Upper lobe of left lung (tissue), 6 donors: ENCODE measurements around the gene AFF3. TPM values are rescaled to one million over a fixed set of nuclear protein-coding genes. Genes with fewer than 3 reads are reported as not detected.

Experiments
- ATAC-seq, 2 donors: fragments of 200-7000 bp; cut with Tn5 transposase; one replicate each; pipeline ENCODE4 v1.9.1; 2022; ENCODE audit warnings: mild to moderate bottlenecking in 2 of 2, moderate library complexity in 2 of 2; ENCODE audit not compliant: low FRiP score in 2 of 2
- DNase-seq, 2 donors: peaks; one replicate each; pipeline ENCODE4 v3.0.0-alpha.2; 2019 to 2020
- H3K27ac ChIP-seq, 4 donors: fragments of 200-600 bp; sonication (generic); one replicate each; pipeline ENCODE4 v1.5.1; 2016 to 2019
- H3K27me3 ChIP-seq, 4 donors: fragments of 200-600 bp; sonication (generic); one replicate each; pipeline ENCODE4 v1.5.1; 2017 to 2019
- H3K36me3 ChIP-seq, 4 donors: fragments of 200-600 bp; sonication (generic); one replicate each; pipeline ENCODE4 v1.5.1; 2016 to 2019
- H3K4me1 ChIP-seq, 4 donors: fragments of 200-600 bp; sonication (generic); one replicate each; pipeline ENCODE4 v1.5.1; 2018 to 2019
- H3K4me3 ChIP-seq, 4 donors: fragments of 200-600 bp; sonication (generic); one replicate each; pipeline ENCODE4 v1.5.1; 2017 to 2019; ENCODE audit warnings: mild to moderate bottlenecking in 2 of 4, moderate library complexity in 1 of 4
- H3K9me3 ChIP-seq, 4 donors: fragments of 200-600 bp; sonication (generic); one replicate each; pipeline ENCODE4 v1.5.1; 2018 to 2019
- CTCF ChIP-seq, 6 experiments: fragments of 450-650 bp in 4 of 6; fragments of 200-600 bp in 2 of 6; sonication (generic) in 2 of 6; IDR thresholded peaks; one replicate each; pipeline ENCODE4 v1.5.1; 2016 to 2019; ENCODE audit warnings: antibody characterized with exemption in 6 of 6
- EP300 ChIP-seq, 4 donors: sonication (generic); formaldehyde crosslinking; IDR thresholded peaks; one replicate each; pipeline ENCODE4 v1.5.1; 2017; ENCODE audit warnings: antibody characterized with exemption in 4 of 4, control low read depth in 2 of 4
- POLR2A ChIP-seq, 4 donors: fragments of 450-650 bp; IDR thresholded peaks; one replicate each; pipeline ENCODE4 v1.5.1; 2016 to 2017; ENCODE audit warnings: antibody characterized with exemption in 4 of 4, mild to moderate bottlenecking in 2 of 4
- POLR2AphosphoS5 ChIP-seq, 2 donors: sonication (generic); formaldehyde crosslinking; IDR thresholded peaks; one replicate each; pipeline ENCODE4 v1.5.1; 2017; ENCODE audit warnings: antibody characterized with exemption in 2 of 2
- WGBS, 2 donors: methylation state at CpG; one replicate each; pipeline ENCODE4 v1.1.5; 2017 to 2018; 5-methylcytosine and 5-hydroxymethylcytosine counted together
- total RNA-seq, 6 donors: library from RNA; depleted of rRNA in 4 of 6; stranded (reverse); fragments of >200 nt in 4 of 6; gene quantifications; one replicate each; pipeline versions ENCODE4 v1.1.0 to v1.2.1, GENCODE V29; 2016 to 2021
- donor health status: DM: no; HTN: no; CAD: no; lungs with moderate emphysema.
- donor health status: DM: no; HTN: yes; CAD: no; lungs with severe emphysema.

Gene AFF3
- total RNA-seq, 6 donors from 2014 or later, result 21.0 to 195 (median 47.9) TPM

- Histone ChIP-seq H3K4me1 (peaks cover 0 to 13% (median 7%) of the 10 kb centered on the region in 4 donors), H3K27me3 (no peaks in the 10 kb centered on the region), H3K4me3 (no peak overlapping the region), H3K27ac (peak overlapping the region in 2 of 4 donors; percentile 26 to 62), H3K36me3 (no peaks in the 10 kb centered on the region), H3K9me3 (no peaks in the 10 kb centered on the region)
- WGBS, 2 donors, result 66 to 71% methylated on average over 5 of the region's 5 CpGs
- TF ChIP-seq CTCF (IDR thresholded peaks at IDR 0.05), result no peak
- TF ChIP-seq POLR2AphosphoS5 (IDR thresholded peaks at IDR 0.05), result no peak
- no peak for TF ChIP-seq POLR2A (IDR thresholded peaks at IDR 0.05)
- no peak for TF ChIP-seq EP300 (IDR thresholded peaks at IDR 0.05)
- ATAC-seq (no peak), DNase-seq (no peak)
Observed at GRCh38 chr2:99878581-99879350, 263.6 kb downstream of the AFF3 start.

DNA sequence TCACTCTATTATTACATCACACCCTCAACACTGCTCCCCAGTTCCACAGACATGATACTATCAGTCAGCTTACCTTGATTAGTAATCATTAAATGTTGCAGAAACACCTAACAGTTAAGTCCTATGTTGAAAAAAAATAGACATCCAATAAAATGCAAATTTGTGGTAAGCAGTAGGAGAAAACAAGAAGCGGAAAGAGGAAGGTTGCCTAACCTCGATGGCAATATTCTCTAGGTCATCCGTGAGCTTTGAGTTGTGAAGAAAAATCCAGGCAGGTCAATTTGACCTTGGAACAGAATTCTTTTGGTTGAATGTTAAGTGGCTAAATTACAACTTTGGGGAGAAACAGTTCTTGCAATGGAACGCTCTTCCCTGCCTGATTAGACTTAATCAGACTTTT is 264.4 kb downstream of the AFF3 start:
- peaks cover 0 to 13% (median 7%) of the 10 kb centered on the region in 4 donors for H3K4me1 ChIP-seq
- WGBS, 2 donors, result 59 to 81% methylated on average over 4 of the region's 4 CpGs
- H3K9me3 ChIP-seq, result no peaks in the 10 kb centered on the region

GRCh38 chr2:99876956-99877355 is 265.4 kb downstream of the AFF3 start:
- no peaks in the 10 kb centered on the region for H3K9me3 ChIP-seq
- H3K4me3 ChIP-seq, result no peak overlapping the region
- WGBS, 2 donors, result 95 to 97% methylated on average over 3 of the region's 3 CpGs
- no peak overlapping the region for H3K27ac ChIP-seq
- H3K36me3 ChIP-seq, result no peaks in the 10 kb centered on the region
- ATAC-seq (no peak), DNase-seq (no peak)
- TF ChIP-seq CTCF (IDR thresholded peaks at IDR 0.05), result no peak
- no peak for TF ChIP-seq EP300 (IDR thresholded peaks at IDR 0.05)
- TF ChIP-seq POLR2A (IDR thresholded peaks at IDR 0.05), result no peak
- no peak for TF ChIP-seq POLR2AphosphoS5 (IDR thresholded peaks at IDR 0.05)
- H3K27me3 ChIP-seq, result no peaks in the 10 kb centered on the region
- H3K4me1 ChIP-seq, result peaks cover 0 to 8% (median 4%) of the 10 kb centered on the region in 4 donors

More for the DNA sequence above, 264.4 kb downstream of the AFF3 start:
- ATAC-seq, result no peak
- H3K36me3 ChIP-seq, result no peaks in the 10 kb centered on the region
- no peak for DNase-seq
- TF ChIP-seq EP300 (IDR thresholded peaks at IDR 0.05) (no peak), POLR2A (IDR thresholded peaks at IDR 0.05) (no peak), CTCF (IDR thresholded peaks at IDR 0.05) (no peak), POLR2AphosphoS5 (IDR thresholded peaks at IDR 0.05) (no peak)
- H3K4me3 ChIP-seq, result no peak overlapping the region
- no peak overlapping the region for H3K27ac ChIP-seq
- no peaks in the 10 kb centered on the region for H3K27me3 ChIP-seq

DNA sequence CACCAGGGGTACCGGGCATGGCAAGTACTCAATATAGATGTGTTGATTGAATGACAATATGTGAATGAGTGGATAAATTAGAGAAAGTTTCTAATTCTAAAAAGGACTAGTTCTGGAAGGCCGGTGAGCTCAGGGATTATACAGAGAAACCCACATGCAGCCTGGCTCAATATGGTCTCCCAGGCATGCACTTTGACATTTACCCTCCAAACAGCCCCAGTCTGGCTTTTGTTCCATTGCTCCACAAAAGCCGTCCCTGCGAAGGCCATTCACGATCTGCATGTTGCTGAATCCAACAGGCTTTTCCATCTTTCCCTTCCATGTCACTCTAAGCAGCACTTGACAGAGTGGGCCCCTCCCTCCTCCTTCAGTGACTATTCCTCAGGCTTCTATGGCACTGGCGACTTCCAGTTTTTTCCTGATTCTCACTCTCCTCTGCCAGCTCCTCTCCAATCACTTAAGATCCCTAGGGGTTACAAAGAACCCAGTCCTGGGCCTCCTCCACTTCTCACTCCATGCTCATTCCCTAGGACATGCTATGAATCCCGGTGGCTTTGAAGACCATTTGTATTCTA is 266.7 kb downstream of the AFF3 start:
- ATAC-seq, result no peak
- no peak overlapping the region for H3K4me3 ChIP-seq
- no peaks in the 10 kb centered on the region for H3K36me3 ChIP-seq
- WGBS, 2 donors, result 96 to 97% methylated on average over 7 of the region's 7 CpGs
- no peak for TF ChIP-seq EP300 (IDR thresholded peaks at IDR 0.05)
- TF ChIP-seq CTCF (IDR thresholded peaks at IDR 0.05), result no peak
- TF ChIP-seq POLR2AphosphoS5 (IDR thresholded peaks at IDR 0.05), result no peak
- no peak for TF ChIP-seq POLR2A (IDR thresholded peaks at IDR 0.05)
- H3K4me1 ChIP-seq, result peaks cover 0 to 5% (median 0%) of the 10 kb centered on the region in 4 donors
- H3K9me3 ChIP-seq, result no peaks in the 10 kb centered on the region
- H3K27ac ChIP-seq, result no peak overlapping the region
- no peaks in the 10 kb centered on the region for H3K27me3 ChIP-seq
- no peak for DNase-seq
